GM19351 (cell line): ENCODE data around the gene DAP3.
"Not testable (repeated sequence)": the region's sequence is repeated elsewhere in the genome, so short reads cannot be mapped to it uniquely, and the experiment has no call there.

ENCODE experiments used
- ATAC-seq: cut with Tn5 transposase; IDR thresholded peaks from one replicate; pipeline ENCODE4 v1.9.1; 2021; ENCODE audit warnings: mild to moderate bottlenecking, moderate library complexity; ENCODE audit not compliant: unreplicated experiment

DAP3 gene

GRCh38 chr1:155717041-155717440 is 28.1 kb downstream of the DAP3 start:
- ATAC-seq = no peak

GRCh38 chr1:155718524-155719115 is 29.7 kb downstream of the DAP3 start:
- not testable (repeated sequence) for ATAC-seq

GRCh38 chr1:155719703-155720102 is 30.8 kb downstream of the DAP3 start:
- ATAC-seq = no peak

- no peak for ATAC-seq
These were observed 36.3 kb downstream of the DAP3 start for GRCh38 chr1:155725142-155725541.

GRCh38 chr1:155729031-155729898 is 40.4 kb downstream of the DAP3 start:
- ATAC-seq = no peak

- ATAC-seq = no peak
These were observed 52.1 kb downstream of the DAP3 start for GRCh38 chr1:155740995-155741394.

DNA sequence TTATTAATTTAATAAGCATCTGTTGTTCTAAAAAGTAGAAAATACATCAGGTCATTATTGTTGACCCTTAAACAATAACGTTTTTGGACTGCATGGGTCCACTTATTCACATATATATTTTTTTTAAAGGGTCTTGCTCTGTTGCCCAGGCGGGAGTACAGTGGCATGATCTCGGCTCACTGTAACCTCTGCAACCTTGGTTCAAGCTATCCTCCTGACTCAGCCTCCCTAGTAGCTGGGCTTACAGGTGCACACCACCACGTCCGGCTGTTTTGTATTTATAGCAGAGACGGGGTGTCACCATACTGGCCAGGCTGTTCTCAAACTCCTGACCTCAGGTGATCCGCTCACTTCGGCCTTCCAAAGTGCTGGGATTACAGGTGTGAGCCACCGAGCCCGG is 53.0 kb downstream of the DAP3 start:
- no peak for ATAC-seq

DNA sequence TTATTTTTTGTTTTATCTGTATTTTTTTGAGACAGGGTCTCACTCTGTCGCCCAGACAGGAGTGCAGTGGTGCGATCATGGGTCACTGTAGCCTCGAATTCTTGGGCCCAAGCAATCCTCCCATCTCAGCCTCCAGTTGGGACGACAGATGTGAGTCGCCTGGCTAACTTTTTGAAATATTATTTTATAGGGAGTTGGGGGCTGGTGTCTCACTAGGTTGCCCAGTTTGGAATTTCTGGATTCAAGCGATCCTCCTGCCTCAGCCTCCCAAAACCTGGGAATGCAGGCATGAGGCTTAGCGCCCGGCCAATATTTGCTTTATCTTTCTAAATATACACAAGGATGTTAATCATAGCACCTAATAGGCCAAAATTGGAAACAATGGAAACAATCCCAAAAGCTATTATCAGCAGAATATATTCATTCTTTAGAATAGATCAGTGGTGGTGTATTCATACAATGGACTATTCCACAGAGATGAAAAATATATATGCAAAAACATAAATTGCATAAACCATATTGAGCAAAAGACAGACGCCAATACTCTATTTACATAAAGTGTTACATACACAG is 55.9 kb downstream of the DAP3 start:
- ATAC-seq = no peak

DNA sequence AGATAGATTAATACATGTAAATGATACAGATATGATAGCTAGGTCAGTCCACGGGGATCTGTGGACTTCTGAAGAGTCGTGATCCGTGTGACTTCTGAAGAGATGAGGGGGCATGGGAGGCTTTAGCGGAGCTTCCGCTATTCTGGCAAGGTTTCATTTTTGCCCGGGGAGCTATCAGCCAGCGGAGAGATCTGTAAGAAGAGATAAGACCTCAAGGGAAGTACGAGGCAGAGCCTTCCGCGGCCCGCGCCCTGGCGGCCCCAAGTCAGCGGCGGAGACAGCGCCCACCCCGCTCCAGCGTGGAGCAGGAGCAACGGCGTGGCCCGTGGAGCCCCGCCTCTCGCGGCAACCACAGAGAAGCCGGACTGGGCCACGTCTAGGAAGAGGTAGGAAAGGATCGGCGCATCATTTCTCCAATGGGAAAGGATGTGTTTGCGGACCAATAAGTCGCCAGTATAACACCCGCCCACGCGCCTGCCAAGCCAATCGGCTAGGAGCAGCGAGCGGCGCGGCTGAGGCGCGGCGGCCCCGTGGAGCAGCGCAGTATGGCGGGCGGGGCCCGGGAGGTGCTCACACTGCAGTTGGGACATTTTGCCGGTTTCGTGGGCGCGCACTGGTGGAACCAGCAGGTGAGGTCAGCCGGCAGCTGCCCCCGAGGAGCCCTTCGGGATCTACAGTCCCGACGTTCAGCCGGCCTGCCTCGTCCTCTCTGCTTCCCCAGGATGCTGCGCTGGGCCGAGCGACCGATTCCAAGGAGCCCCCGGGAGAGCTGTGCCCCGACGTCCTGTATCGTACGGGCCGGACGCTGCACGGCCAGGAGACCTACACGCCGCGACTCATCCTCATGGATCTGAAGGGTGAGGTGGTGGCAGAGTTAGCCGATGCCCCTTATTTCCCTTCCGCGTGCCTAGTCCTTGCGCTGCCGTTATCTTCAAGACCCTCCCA is 56.7 kb downstream of the DAP3 start:
- peak; percentile 87 for ATAC-seq

DNA sequence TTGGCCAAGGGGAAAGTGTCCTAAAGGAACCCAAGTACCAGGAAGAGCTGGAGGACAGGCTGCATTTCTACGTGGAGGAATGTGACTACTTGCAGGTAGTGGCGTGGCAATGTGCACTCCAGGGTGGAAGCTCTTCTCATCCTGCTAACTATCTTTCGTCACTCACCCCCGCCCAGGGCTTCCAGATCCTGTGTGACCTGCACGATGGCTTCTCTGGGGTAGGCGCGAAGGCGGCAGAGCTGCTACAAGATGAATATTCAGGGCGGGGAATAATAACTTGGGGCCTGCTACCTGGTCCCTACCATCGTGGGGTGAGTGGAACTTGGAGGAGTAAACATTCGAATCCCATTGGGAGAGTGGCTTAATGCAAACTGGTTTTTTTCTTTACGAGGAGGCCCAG is 58.7 kb downstream of the DAP3 start:
- not testable (repeated sequence) for ATAC-seq

- not testable (repeated sequence) for ATAC-seq
These were observed 59.2 kb downstream of the DAP3 start for GRCh38 chr1:155748141-155748540.

- ATAC-seq = not testable (repeated sequence)
These were observed 70.1 kb downstream of the DAP3 start for GRCh38 chr1:155759017-155759416.

- no peak for ATAC-seq
These were observed 71.2 kb downstream of the DAP3 start for GRCh38 chr1:155759966-155760630.

GRCh38 chr1:155760751-155761475 is 72.0 kb downstream of the DAP3 start:
- ATAC-seq = no peak

GRCh38 chr1:155761736-155762405 is 73.0 kb downstream of the DAP3 start:
- no peak for ATAC-seq

GRCh38 chr1:155763090-155763815 is 74.4 kb downstream of the DAP3 start:
- not testable (repeated sequence) for ATAC-seq

GRCh38 chr1:155763989-155764388 is 75.1 kb downstream of the DAP3 start:
- not testable (repeated sequence) for ATAC-seq

DNA sequence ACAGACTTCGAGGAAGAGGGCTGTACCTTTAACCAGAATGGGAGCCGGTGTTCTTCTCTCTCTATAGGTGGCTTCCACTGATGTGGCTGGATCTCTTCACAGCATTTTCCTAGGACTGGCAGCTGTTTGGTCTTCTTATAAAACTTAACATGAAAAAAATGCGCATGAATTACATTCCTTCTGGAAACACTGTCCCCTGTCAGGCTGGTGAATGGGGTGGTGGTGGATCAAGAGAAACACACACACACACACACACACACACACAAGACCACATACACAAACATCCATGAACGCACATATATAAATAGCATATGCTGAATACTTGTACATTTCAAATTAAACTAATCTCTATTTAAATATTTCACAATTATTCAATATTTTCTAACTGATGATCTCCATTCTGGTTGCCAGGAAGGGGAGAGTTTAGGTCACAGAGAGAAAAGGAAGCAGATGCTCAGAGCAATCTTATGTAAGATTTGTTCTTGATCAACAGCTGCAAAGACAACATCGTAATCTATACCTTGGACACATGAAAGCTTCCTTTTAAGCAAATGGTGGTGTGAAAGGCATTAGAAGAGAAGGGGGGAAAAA is 78.6 kb downstream of the DAP3 start:
- not testable (repeated sequence) for ATAC-seq
